Activated T-helper 17 cell treated with anti-CD3 and anti-CD28 coated beads, Interleukin-2, amount 50 U/mL, for 72 hours (primary cell): ENCODE data around the gene PTPRN2. TPM values are rescaled to one million over a fixed set of nuclear protein-coding genes. Genes with fewer than 3 reads are reported as not detected.
"Not testable (repeated sequence)": the region's sequence is repeated elsewhere in the genome, so short reads cannot be mapped to it uniquely, and the experiment has no call there.

ENCODE experiments used
- ATAC-seq: fragments of 150-1000 bp; cut with Tn5 transposase; replicated peaks from 2 replicates; pipeline ENCODE4 v1.10.0; 2021; ENCODE audit warnings: mild to moderate bottlenecking, moderate library complexity
- H3K27ac Mint-ChIP-seq: one replicate; pipeline ENCODE4 v1.8.0; 2022; ENCODE audit warnings: mixed read lengths
- H3K27me3 Mint-ChIP-seq: one replicate; pipeline ENCODE4 v1.8.0; 2022; ENCODE audit warnings: mixed read lengths
- H3K36me3 Mint-ChIP-seq: one replicate; pipeline ENCODE4 v1.8.0; 2022; ENCODE audit warnings: low read depth, mild to moderate bottlenecking, mixed read lengths
- H3K4me1 Mint-ChIP-seq: one replicate; pipeline ENCODE4 v1.8.0; 2022; ENCODE audit warnings: mixed read lengths
- H3K4me3 Mint-ChIP-seq: one replicate; pipeline ENCODE4 v1.8.0; 2022; ENCODE audit warnings: mild to moderate bottlenecking, mixed read lengths
- H3K9me3 Mint-ChIP-seq: one replicate; pipeline ENCODE4 v1.8.0; 2022; ENCODE audit warnings: mixed read lengths
- total RNA-seq, 2 donors: library from RNA; stranded (reverse); gene quantifications; one replicate each; pipeline ENCODE4 v1.2.3, GENCODE V29; 2022

PTPRN2 gene
- total RNA-seq, 2 donors from 2014 or later, result 0.48 to 1.4 TPM

DNA sequence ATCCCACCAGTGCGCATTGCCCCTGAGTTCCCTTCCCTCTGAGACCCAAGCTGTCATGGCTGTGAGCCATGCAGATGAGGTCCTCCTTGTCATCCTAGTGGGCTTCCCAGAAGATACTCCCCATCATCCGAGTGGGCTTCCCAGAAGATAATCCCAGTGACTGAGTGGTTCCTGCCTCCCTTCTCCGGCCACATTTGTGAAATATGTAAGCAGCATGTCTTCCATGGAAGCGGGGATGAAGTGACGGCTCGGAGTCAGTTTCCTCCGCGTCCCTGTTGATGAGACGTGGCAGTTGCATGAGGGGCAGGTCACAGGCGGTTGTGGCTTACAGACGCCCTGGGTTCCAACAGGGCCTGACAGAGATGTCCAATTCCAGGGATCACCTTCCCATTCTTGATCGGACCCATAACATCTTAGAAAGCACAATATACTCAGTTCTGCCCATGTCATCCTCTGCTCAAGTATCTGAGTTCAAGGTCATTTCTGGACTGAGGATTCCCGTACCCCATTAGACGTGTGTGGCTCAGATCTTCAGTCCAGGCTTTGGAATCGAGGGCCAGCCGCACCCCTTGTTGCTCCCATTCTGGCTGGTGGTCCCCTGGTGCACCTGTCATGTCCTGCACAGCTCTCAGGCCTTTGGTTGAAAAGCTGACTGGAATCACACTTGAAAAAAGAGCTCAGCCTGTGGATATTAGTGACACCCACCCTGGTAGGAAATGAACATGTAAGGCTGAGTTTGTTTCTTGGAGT, 166.9 kb downstream of the PTPRN2 start:
- Mint-ChIP-seq H3K4me1 (no peaks in the 10 kb centered on the region), H3K9me3 (peaks cover 7% of the 10 kb centered on the region), H3K27me3 (no peaks in the 10 kb centered on the region), H3K36me3 (no peaks in the 10 kb centered on the region), H3K27ac (no peak overlapping the region), H3K4me3 (no peak overlapping the region)
- ATAC-seq, result no peak

DNA sequence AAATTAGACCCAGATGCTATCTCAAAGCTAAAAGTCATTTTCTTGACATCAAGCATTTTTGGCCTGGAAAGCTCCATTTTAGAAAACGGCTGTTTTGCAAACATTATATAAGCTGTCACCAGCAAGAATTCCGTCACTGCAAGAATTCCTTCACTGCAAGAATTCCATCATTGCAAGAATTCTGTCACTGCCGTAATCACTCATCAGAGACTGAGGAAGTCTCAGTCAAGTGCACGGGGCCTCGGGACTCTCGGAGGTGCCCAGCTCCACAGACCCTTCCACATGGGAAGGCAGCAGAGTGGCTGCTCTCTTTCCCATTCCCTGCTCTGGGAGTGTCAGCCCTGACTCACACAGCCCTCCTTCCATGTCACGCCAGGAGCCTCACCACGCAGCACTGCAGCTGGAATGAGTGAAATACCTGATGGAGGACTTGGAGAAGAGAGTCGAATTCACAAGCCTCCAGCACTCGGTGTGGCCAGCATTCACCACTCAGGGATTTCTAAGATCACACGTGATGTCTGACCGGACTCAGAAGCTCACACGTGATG, 168.3 kb downstream of the PTPRN2 start:
- Mint-ChIP-seq H3K27me3 (no peaks in the 10 kb centered on the region), H3K4me1 (no peaks in the 10 kb centered on the region), H3K9me3 (peaks cover 7% of the 10 kb centered on the region), H3K27ac (no peak overlapping the region), H3K36me3 (no peaks in the 10 kb centered on the region), H3K4me3 (no peak overlapping the region)
- no peak for ATAC-seq

DNA sequence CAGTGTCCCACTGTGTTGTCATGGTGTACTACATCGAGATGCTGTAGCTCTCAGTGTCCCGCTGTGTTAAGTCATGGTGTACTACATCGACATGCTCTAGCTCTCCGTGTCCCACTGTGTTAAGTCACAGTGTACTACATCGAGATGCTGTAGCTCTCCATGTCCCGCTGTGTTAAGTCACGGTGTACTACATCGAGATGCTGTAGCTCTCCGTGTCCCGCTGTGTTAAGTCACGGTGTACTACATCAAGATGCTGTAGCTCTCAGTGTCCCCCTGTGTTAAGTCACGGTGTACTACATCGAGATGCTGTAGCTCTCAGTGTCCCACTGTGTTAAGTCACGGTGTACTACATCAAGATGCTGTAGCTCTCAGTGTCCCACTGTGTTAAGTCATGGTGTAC, 169.2 kb downstream of the PTPRN2 start:
- not testable (repeated sequence) for H3K27me3 Mint-ChIP-seq, H3K4me1 Mint-ChIP-seq, H3K4me3 Mint-ChIP-seq, H3K36me3 Mint-ChIP-seq, H3K9me3 Mint-ChIP-seq, ATAC-seq, H3K27ac Mint-ChIP-seq

DNA sequence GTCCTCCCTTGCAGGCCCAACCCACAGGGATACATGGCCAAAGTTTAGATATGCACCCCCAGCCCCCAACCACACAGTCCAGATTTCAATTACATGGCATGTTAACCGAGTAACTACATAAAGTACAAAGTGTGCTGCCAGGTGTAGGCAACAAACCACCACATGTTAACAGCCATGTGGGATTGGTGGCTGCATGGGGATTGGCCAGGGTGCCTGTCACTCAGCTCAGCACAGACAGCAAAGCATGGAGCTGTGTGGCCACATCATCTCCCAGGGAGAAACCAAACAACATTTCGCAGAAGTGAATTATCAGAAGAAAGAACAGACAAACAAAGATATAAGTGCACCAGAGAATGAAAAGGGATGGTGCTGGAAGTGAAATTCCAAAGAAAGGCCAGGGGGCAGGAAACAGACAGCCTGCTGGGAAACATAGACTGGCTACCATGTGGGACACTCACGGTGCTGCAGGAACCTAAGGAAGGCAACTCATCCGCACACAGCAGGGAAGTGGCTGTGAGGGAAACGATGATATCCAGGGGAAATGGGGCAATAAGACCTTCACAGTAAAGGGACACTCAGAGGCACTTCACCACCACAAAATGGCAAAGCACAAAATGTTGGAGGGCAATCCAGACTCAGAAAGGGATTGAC, 171.2 kb downstream of the PTPRN2 start:
- no peak overlapping the region for H3K27ac Mint-ChIP-seq
- H3K4me3 Mint-ChIP-seq, result no peak overlapping the region
- ATAC-seq, result no peak

DNA sequence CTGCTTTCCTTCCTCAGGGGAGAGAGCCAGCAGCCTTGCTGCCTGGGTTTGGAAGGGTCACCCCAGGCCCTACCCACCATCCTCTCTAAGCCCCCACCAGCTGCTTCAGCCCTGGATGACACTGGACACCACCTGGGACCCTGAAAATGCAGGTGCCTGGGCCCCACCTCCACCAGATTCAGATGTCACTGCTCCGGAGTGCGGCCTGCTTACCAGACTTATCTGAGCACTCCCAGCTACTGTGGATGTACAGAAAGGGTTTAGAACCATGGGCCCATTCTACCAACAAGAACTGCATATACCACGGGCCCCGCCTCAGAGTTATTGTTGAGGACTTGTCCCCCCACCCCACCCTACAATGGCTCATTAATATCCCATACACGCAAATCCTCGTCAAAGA, 172.3 kb downstream of the PTPRN2 start:
- H3K9me3 Mint-ChIP-seq, result peaks cover 7% of the 10 kb centered on the region
- no peak for ATAC-seq
- H3K4me1 Mint-ChIP-seq, result no peaks in the 10 kb centered on the region
- no peaks in the 10 kb centered on the region for H3K36me3 Mint-ChIP-seq
- H3K4me3 Mint-ChIP-seq, result no peak overlapping the region
- no peaks in the 10 kb centered on the region for H3K27me3 Mint-ChIP-seq
- no peak overlapping the region for H3K27ac Mint-ChIP-seq

More for the DNA sequence above, 171.2 kb downstream of the PTPRN2 start:
- Mint-ChIP-seq H3K27me3 (no peaks in the 10 kb centered on the region), H3K4me1 (no peaks in the 10 kb centered on the region), H3K9me3 (peaks cover 7% of the 10 kb centered on the region), H3K36me3 (no peaks in the 10 kb centered on the region)

DNA sequence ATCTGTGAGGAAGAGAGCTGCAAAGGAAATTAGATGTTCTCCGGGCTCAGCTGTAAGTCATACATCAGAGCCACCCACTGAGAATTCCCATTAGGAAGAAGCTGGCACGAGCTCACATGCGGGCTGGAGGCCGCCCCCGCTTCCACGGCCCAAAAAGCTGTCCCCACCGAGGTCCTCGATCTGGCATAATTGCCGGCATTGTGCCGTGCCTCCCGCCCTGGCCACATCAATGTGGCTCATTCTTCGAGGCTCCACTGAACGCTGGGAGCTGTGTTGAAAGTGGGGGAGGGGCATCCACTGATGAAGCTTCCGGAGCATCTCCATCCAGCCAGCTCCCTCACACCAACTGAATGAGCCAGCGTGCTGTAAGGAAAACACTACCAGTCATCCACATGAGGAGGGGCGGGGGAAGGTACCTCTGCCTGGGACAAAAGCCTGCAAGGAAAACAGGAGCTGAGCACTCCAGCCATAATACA, 173.1 kb downstream of the PTPRN2 start:
- Mint-ChIP-seq H3K4me3 (no peak overlapping the region), H3K4me1 (no peaks in the 10 kb centered on the region), H3K36me3 (no peaks in the 10 kb centered on the region), H3K9me3 (peaks cover 7% of the 10 kb centered on the region), H3K27ac (no peak overlapping the region), H3K27me3 (no peaks in the 10 kb centered on the region)
- ATAC-seq, result no peak

DNA sequence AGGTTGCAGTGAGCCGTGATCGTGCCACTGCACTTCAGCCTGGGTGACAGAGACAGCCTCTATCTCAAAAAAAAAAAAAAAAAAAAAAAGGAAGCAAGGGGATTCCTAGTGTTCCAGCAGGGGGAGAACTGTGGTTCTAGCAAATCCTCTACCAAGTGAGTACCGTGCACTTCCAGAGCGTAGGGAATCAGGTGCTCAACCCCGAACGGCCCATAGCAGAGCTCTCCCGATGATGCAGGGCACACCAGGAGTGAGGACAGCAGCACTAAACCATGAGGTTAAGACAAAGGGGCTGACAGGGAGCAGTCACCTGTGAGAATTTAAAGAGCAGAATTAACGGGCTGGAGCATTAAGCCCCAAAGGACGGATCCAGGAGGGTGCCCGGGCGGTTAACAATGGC, 173.6 kb downstream of the PTPRN2 start:
- no peaks in the 10 kb centered on the region for H3K27me3 Mint-ChIP-seq
- no peaks in the 10 kb centered on the region for H3K4me1 Mint-ChIP-seq
- no peaks in the 10 kb centered on the region for H3K36me3 Mint-ChIP-seq
- no peak overlapping the region for H3K27ac Mint-ChIP-seq
- no peak for ATAC-seq
- H3K4me3 Mint-ChIP-seq, result no peak overlapping the region
- peaks cover 7% of the 10 kb centered on the region for H3K9me3 Mint-ChIP-seq

DNA sequence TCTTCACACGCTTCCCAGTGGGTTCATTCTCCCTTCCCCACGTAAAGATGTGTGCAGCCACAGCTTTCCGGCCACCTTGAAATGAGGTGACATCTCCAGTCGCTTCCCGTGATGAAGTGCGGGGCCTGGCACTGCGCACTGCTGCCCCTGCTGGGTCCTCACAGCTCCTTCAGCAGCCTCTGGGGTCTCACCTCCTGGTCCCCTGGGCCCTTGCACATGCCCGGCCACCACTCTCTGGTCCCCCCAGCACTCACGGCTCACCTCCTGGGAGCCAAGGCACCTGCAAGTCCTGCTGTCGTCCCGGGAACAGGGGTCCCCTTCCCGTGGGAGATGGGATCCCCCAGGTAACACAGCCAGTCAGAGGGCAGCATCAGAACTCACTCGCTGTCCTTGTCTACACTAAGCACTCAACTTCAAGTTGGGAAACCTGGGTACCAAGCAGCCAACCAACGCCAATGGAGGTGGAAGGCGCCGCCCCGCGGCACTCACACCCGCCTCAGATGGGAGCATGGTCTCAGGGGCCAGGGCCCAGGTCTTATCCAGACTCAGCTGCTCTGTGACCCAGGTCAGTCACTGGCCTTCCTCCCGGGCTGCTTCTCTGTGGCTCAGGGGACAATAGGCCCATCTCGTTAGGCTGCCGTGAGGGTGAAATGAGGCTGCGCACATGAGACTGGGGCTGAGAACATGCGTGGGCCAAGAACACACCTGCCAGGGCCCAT, 176.2 kb downstream of the PTPRN2 start:
- H3K9me3 Mint-ChIP-seq, result no peaks in the 10 kb centered on the region
- H3K4me3 Mint-ChIP-seq, result no peak overlapping the region
- no peaks in the 10 kb centered on the region for H3K27me3 Mint-ChIP-seq
- ATAC-seq, result no peak
- no peak overlapping the region for H3K27ac Mint-ChIP-seq
- H3K36me3 Mint-ChIP-seq, result no peaks in the 10 kb centered on the region
- H3K4me1 Mint-ChIP-seq, result no peaks in the 10 kb centered on the region

DNA sequence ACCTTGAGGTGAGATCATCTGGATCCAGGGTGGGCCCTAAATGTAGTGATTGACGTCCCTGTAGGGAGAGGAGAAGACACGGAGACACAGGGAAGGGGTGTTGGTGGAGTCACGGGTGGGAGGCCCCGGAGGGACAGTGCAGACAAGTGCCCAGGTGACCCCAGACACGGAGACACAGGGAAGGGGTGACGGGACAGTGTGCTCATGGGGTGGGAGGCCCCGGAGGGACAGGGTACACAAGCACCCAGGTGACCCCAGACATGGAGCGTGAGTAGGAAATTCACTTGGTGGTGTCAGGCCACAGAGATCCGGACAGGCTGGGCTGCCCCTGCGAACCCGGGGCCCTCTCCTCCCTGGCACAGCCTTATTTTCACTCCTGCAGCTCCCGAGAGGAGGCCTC, 176.9 kb downstream of the PTPRN2 start:
- H3K27ac Mint-ChIP-seq, result no peak overlapping the region
- no peaks in the 10 kb centered on the region for H3K36me3 Mint-ChIP-seq
- H3K9me3 Mint-ChIP-seq, result no peaks in the 10 kb centered on the region
- H3K4me3 Mint-ChIP-seq, result no peak overlapping the region
- no peaks in the 10 kb centered on the region for H3K27me3 Mint-ChIP-seq
- H3K4me1 Mint-ChIP-seq, result no peaks in the 10 kb centered on the region
- ATAC-seq, result no peak

DNA sequence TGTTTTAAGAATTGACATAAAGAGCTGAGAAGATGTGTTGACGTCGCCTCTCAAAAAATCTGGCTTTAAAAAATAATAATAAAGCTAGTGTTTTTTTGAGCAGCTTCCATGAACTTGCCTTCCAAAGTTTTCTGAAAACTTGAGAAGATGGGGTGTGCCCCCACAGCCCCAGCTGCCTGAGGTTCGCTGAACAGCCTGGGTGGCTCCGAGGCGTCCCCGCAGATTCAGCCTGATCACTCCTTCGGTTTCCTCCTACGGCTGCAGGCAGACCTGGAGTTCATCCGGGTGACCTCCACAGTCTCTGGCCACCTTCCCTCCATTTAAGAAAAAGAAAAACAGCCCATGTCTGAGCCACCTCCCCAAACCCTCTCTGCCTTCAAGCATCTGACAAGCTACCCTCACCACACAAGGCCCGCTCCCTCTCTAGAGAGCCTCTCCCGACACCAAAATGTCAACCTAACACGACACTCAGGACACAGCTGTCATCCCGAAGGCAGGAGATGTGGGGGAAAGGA, 177.8 kb downstream of the PTPRN2 start:
- no peak for ATAC-seq
- Mint-ChIP-seq H3K27me3 (no peaks in the 10 kb centered on the region), H3K27ac (no peak overlapping the region), H3K4me1 (no peaks in the 10 kb centered on the region), H3K9me3 (no peaks in the 10 kb centered on the region), H3K4me3 (no peak overlapping the region), H3K36me3 (no peaks in the 10 kb centered on the region)

DNA sequence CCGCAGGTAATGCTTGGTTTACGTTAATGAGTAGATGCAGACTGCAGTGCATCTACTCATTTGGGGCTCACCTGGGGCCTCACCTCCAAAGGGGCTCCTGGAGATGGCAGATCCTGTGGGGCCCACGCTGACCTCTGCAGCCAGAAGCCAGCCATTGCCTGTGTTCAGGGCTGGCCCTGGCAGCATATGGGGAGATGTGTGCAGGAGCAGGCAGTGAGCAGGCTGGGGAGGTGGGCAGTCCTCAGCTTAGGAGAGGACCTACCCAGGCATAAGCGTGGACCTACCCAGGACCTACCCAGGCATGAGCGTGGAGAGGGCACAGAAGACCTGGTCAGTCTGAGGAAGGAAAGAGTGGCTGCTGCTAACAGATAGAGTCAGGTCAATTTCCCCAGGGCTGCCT, 178.5 kb downstream of the PTPRN2 start:
- H3K27me3 Mint-ChIP-seq, result no peaks in the 10 kb centered on the region
- no peaks in the 10 kb centered on the region for H3K9me3 Mint-ChIP-seq
- H3K4me1 Mint-ChIP-seq, result no peaks in the 10 kb centered on the region
- no peaks in the 10 kb centered on the region for H3K36me3 Mint-ChIP-seq
- no peak overlapping the region for H3K4me3 Mint-ChIP-seq
- no peak for ATAC-seq
- no peak overlapping the region for H3K27ac Mint-ChIP-seq

DNA sequence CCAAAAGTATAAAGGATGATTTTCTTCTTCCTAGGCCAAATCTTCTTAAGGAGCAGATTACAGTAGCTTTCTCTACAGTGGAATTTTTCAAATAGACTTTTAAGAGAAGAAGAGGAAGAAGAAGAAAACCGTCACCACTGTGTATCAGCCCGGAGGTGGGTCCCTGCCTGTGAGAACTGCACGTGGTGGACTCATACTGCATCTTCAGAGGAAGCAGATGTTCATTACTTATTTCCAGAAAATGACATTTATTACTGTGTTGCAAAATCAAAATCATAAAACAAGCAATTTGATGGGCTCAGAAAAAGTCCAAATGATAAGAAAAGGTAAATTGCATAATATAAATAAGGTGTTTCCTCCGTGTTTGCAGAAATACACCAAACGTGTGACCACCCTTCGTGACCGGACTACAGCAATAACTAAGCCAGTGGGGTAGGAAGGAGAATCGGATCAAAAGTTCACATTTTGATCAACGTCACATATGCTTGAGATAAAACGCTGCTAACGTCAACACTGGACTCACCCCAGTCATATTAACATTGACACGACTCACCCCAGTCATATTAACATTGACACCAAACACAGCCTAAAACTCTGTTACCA, 179.2 kb downstream of the PTPRN2 start:
- H3K27me3 Mint-ChIP-seq, result no peaks in the 10 kb centered on the region
- no peak overlapping the region for H3K27ac Mint-ChIP-seq
- no peaks in the 10 kb centered on the region for H3K36me3 Mint-ChIP-seq
- no peak for ATAC-seq
- H3K4me1 Mint-ChIP-seq, result no peaks in the 10 kb centered on the region
- no peak overlapping the region for H3K4me3 Mint-ChIP-seq
- H3K9me3 Mint-ChIP-seq, result no peaks in the 10 kb centered on the region

DNA sequence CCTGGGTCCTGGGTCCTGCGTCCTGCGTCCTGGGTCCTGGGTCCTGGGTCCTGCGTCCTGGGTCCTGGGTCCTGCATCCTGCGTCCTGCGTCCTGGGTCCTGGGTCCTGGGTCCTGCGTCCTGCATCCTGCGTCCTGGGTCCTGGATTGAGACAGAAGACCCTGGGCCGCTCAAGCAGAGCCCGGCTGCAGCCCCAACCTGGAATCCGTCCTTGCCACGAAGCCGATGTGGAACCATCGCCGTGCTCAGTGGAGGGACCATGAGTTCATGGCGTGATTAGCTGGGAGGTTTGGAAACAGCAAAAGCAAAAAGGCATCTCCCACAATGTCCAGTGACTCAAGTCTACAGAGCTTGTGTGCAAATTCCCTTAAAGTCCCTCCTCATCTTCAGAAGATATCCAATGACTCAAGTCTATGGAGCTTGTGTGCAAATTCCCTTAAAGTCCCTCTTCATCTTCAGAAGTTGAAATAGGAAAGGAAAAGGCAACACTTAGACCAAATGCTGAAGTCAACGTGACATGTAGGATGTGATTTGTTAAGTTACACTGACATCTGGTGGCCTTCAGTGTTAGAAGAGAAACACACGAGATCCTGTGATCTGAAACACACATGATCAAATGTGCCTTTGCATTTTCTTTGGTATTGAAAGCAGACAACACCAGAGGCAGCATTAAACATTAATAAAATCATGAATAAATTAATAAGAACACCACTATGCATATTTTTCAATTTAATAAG, 179.9 kb downstream of the PTPRN2 start:
- Mint-ChIP-seq H3K27me3 (no peaks in the 10 kb centered on the region), H3K4me3 (no peak overlapping the region), H3K4me1 (no peaks in the 10 kb centered on the region), H3K9me3 (no peaks in the 10 kb centered on the region), H3K36me3 (no peaks in the 10 kb centered on the region), H3K27ac (no peak overlapping the region)
- ATAC-seq, result no peak

DNA sequence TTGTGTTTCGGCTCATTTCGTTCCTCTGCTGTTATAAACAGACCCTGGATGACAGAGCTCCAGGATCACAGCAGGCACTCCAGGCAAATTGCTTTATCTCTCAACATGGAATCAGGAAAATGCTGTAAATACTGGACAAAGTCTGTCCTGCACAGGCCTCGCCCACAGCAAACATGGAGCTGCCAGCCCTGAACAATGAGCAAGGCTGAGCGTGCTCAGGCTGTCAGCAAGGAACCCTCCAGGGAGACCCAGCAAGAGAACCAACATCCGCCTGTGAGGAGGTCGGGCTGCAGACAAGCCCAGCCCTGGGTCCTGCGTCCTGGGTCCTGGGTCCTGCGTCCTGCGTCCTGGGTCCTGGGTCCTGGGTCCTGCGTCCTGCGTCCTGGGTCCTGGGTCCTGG, 180.8 kb downstream of the PTPRN2 start:
- no peak overlapping the region for H3K27ac Mint-ChIP-seq
- H3K4me1 Mint-ChIP-seq, result no peaks in the 10 kb centered on the region
- no peak overlapping the region for H3K4me3 Mint-ChIP-seq
- no peaks in the 10 kb centered on the region for H3K9me3 Mint-ChIP-seq
- no peak for ATAC-seq
- peaks cover under 1% of the 10 kb centered on the region for H3K27me3 Mint-ChIP-seq
- no peaks in the 10 kb centered on the region for H3K36me3 Mint-ChIP-seq
